Ovary (tissue), 10 donors: ENCODE results near the gene SPINK2. TPM values are rescaled to one million over a fixed set of nuclear protein-coding genes. Genes with fewer than 3 reads are reported as not detected.
A peak's percentile ranks its signal among the peaks of the same experiment; 100 is the strongest.

Source experiments
- DNase-seq, 5 donors: peaks; one replicate each; pipeline ENCODE4 v3.0.0-alpha.2; 2019 to 2020
- H3K27ac ChIP-seq, 2 donors: fragments of 200-600 bp; one replicate each; pipeline versions ENCODE4 v1.5.1 to v1.8.0; 2019 to 2022
- H3K27me3 ChIP-seq: fragments of 200-600 bp; one replicate; pipeline ENCODE4 v1.8.0; 2022
- H3K36me3 ChIP-seq: fragments of 200-600 bp; sonication (generic); one replicate; pipeline ENCODE4 v1.5.1; 2019
- H3K4me1 ChIP-seq: one replicate; pipeline ENCODE4 v1.8.1; 2013; ENCODE audit warnings: mild to moderate bottlenecking, moderate library complexity; ENCODE audit not compliant: insufficient read depth
- H3K4me3 ChIP-seq: fragments of 200-600 bp; sonication (generic); one replicate; pipeline ENCODE4 v1.5.1; 2017
- H3K9me3 ChIP-seq, 2 donors: fragments of 200-600 bp in 1 of 2; sonication (generic) in 1 of 2; one replicate each; pipeline versions ENCODE4 v1.5.1 to v1.8.1; 2013 to 2019; ENCODE audit warnings: mild to moderate bottlenecking in 1 of 2, moderate library complexity in 1 of 2
- CTCF ChIP-seq, 3 donors: fragments of 450-650 bp in 2 of 3; fragments of 200-600 bp in 1 of 3; IDR thresholded peaks; one replicate each; pipeline versions ENCODE4 v1.5.1 to v1.8.0; 2016 to 2022; ENCODE audit warnings: antibody characterized with exemption in 3 of 3, mild to moderate bottlenecking in 1 of 3
- EP300 ChIP-seq: sonication (generic); formaldehyde crosslinking; IDR thresholded peaks from one replicate; pipeline ENCODE4 v1.6.1; 2017; ENCODE audit warnings: antibody characterized with exemption
- POLR2A ChIP-seq: fragments of 450-650 bp; IDR thresholded peaks from one replicate; pipeline ENCODE4 v1.6.1; 2017; ENCODE audit warnings: antibody characterized with exemption, mild to moderate bottlenecking, moderate library complexity
- WGBS, 3 donors: extraction: QIAGEN DNeasy Blood & Tissue Kit in 1 of 3; methylation state at CpG; one replicate each; pipeline versions ENCODE4 v1.1.5 to v1.1.7; 2013 to 2017; 5-methylcytosine and 5-hydroxymethylcytosine counted together
- intact Hi-C, 4 donors: fragments of 100-400 bp; cut with DNase I; formaldehyde crosslinking; loops; one replicate each; pipeline versions ENCODE4 v1.11.0 to v1.15.1; 2022 to 2023
- long read RNA-seq, 3 donors: library from polyadenylated mRNA in 2 of 3; unstranded in 2 of 3; transcript quantifications; one replicate each; pipeline ENCODE4 v2.0.0 and lab custom pipeline, GENCODE V29; 2021 to 2026
- polyA plus RNA-seq, 2 donors: library from polyadenylated mRNA; stranded (reverse); fragments of 200-250 nt in 1 of 2; fragments of 350-450 nt in 1 of 2; fragmentation: Illumina TruSeq in 1 of 2; extraction: RNeasy Lipid Tissue Mini Kit (QIAGEN cat#74804) in 1 of 2; gene quantifications; one replicate each; pipeline ENCODE4 v1.2.3, GENCODE V29; 2013 to 2014
- total RNA-seq, 7 donors: library from RNA; depleted of rRNA in 2 of 7; stranded (reverse); fragments of >200 nt in 2 of 7; fragmentation: NEBNext Ultra II Directional in 3 of 7; extraction: Animal tissue kit (Norgen Biotek cat#: 25700) in 3 of 7; gene quantifications; one replicate each; pipeline versions ENCODE4 v1.1.0 to v1.2.4, GENCODE V29; 2016 to 2023
- donor health status: DM: no; HTN: no; CAD: no; lungs with moderate emphysema.
- donor health status: DM: no; HTN: no; CAD: no.
- donor health status: Bipolar disorder and iron deficiency.
- donor health status: DM: yes; HTN: yes; CAD: no.
- donor health status: DM: no; HTN: no; CAD: no.
- donor health status: DM: yes; HTN: yes; CAD: no.

The SPINK2 gene
- total RNA-seq (under 1 TPM in 1 of 7 donors, not detected in 6; 0.62 TPM), polyA plus RNA-seq (under 1 TPM; 0.42 to 0.60 TPM)
- long read RNA-seq, donor 1 = 0 reads
- long read RNA-seq, donor 2, transcript SPINK2-201 (4 exons, 613 nt) = major isoform, 20 of 33 reads
- long read RNA-seq, donor 2, transcript SPINK2-203 (4 exons, 763 nt) = minor isoform, 10 of 33 reads
- long read RNA-seq, donor 2, partial matches to known transcripts = 0 of 33 reads
- long read RNA-seq, donor 2, other reads (novel, unspliced or antisense) = 0 of 33 reads
- long read RNA-seq, donor 3, partial matches to known transcripts = 0 of 1 reads
- long read RNA-seq, donor 3, other reads (novel, unspliced or antisense) = 1 of 1 reads

GRCh38 chr4:56821381-56822243, at the start of gene SPINK2:
SPINK2 (minus strand) TSS chr4:56821701; CDS start chr4:56821662, 39 bp downstream.
- Histone ChIP-seq H3K9me3 (no peaks in the 10 kb centered on the region), H3K4me1 (no peaks in the 10 kb centered on the region), H3K4me3 (peak within 1 kb of the TSS; percentile 23), H3K36me3 (no peaks in the 10 kb centered on the region), H3K27me3 (no peaks in the 10 kb centered on the region), H3K27ac (no peak within 1 kb of the TSS)
- no peak for TF ChIP-seq POLR2A
- TF ChIP-seq EP300 = no peak
- no peak for TF ChIP-seq CTCF (IDR thresholded peaks at IDR 0.05)
- no peak for DNase-seq
- WGBS, 3 donors = 1 to 3% (median 2%) methylated on average over 42 to 58 of the region's 58 CpGs
- intact Hi-C loops = no loop called here

- Histone ChIP-seq H3K36me3 (no peaks in the 10 kb centered on the region), H3K27ac (no peak overlapping the region), H3K9me3 (no peaks in the 10 kb centered on the region), H3K27me3 (no peaks in the 10 kb centered on the region), H3K4me3 (no peak overlapping the region), H3K4me1 (no peaks in the 10 kb centered on the region)
- intact Hi-C loops = no loop called here
- no peak for DNase-seq
- WGBS, 3 donors = 4 to 8% (median 5%) methylated on average over 4 of the region's 4 CpGs
- no peak for TF ChIP-seq EP300
- no peak for TF ChIP-seq CTCF (IDR thresholded peaks at IDR 0.05)
- TF ChIP-seq POLR2A = no peak
These were observed 49.4 kb upstream of the SPINK2 start for GRCh38 chr4:56870946-56871345.

GRCh38 chr4:56863441-56864139, 42.1 kb upstream of the SPINK2 start:
- intact Hi-C loops = no loop called here
- TF ChIP-seq POLR2A = no peak
- TF ChIP-seq EP300 = no peak
- no peak for TF ChIP-seq CTCF (IDR thresholded peaks at IDR 0.05)
- DNase-seq = no peak
- Histone ChIP-seq H3K27me3 (no peaks in the 10 kb centered on the region), H3K4me3 (no peak overlapping the region), H3K36me3 (no peaks in the 10 kb centered on the region), H3K9me3 (no peaks in the 10 kb centered on the region), H3K27ac (no peak overlapping the region), H3K4me1 (no peaks in the 10 kb centered on the region)
- 94 to 99% (median 95%) methylated on average over 7 of the region's 7 CpGs for WGBS, 3 donors

GRCh38 chr4:56861360-56861759, 39.9 kb upstream of the SPINK2 start:
- TF ChIP-seq EP300 (no peak), POLR2A (no peak), CTCF (IDR thresholded peaks at IDR 0.05) (no peak)
- no peaks in the 10 kb centered on the region for H3K9me3 ChIP-seq
- no peaks in the 10 kb centered on the region for H3K27me3 ChIP-seq
- no peak for DNase-seq
- WGBS, 3 donors = 0 to 14% (median 12%) methylated on average over 1 of the region's 1 CpG
- H3K4me3 ChIP-seq = no peak overlapping the region
- no peaks in the 10 kb centered on the region for H3K4me1 ChIP-seq
- intact Hi-C loops = no loop called here
- no peak overlapping the region for H3K27ac ChIP-seq
- no peaks in the 10 kb centered on the region for H3K36me3 ChIP-seq
